Measurements from ENCODE around the gene PNCK.
"Not testable (repeated sequence)": the region's sequence is repeated elsewhere in the genome, so short reads cannot be mapped to it uniquely, and the experiment has no call there.

Gene PNCK

DNA sequence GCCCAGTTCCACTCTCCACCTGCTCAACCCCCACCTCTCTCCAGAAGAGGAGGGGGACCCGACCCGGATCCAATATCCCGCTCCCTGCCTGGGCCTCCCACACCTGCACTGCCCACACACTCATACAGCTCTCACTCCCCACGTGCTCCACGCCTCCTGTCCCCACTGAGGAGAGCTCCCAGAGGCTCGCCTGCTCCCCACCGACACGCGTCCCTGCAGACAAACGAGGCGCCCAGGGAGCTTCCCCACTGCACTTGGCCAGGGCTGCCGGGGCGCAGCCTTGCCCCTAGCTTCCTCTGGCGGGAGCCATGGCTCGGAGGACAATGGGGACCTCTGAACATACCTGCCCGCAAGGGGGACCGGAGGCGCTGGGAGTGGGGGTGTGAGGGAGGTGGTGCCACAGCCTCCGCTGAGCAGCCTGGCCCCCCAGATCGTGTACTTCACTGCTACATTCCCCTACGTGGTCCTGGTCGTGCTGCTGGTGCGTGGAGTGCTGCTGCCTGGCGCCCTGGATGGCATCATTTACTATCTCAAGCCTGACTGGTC, 19.1 kb upstream of the PNCK start:
- POLR2A ChIA-PET = no interaction called here
- DNase-seq (ENCODE audit: low read depth, low spot score) = no peak
- TF ChIP-seq CTCF (IDR thresholded peaks at IDR 0.05; ENCODE audit: insufficient read depth, low read length, missing control alignments) = no peak
- CTCF ChIA-PET = no interaction called here
- H3K4me3 ChIP-seq (ENCODE audit: low read depth, low read length) = no peak overlapping the region

GRCh38 chrX:153692003-153692402, 18.4 kb upstream of the PNCK start:
- TF ChIP-seq CTCF (IDR thresholded peaks at IDR 0.05; ENCODE audit: insufficient read depth, low read length, missing control alignments) = no peak
- ChIA-PET CTCF (no interaction called here), POLR2A (no interaction called here)
- no peak overlapping the region for H3K4me3 ChIP-seq (ENCODE audit: low read depth, low read length)
- DNase-seq (ENCODE audit: low read depth, low spot score) = no peak

GRCh38 chrX:153691032-153691827, 17.6 kb upstream of the PNCK start:
- CTCF ChIA-PET; H3K4me3 ChIP-seq (ENCODE audit: low read depth, low read length); DNase-seq (ENCODE audit: low read depth, low spot score); POLR2A ChIA-PET: not testable (repeated sequence)

GRCh38 chrX:153690466-153690865, 16.9 kb upstream of the PNCK start:
- CTCF ChIA-PET = no interaction called here

DNA sequence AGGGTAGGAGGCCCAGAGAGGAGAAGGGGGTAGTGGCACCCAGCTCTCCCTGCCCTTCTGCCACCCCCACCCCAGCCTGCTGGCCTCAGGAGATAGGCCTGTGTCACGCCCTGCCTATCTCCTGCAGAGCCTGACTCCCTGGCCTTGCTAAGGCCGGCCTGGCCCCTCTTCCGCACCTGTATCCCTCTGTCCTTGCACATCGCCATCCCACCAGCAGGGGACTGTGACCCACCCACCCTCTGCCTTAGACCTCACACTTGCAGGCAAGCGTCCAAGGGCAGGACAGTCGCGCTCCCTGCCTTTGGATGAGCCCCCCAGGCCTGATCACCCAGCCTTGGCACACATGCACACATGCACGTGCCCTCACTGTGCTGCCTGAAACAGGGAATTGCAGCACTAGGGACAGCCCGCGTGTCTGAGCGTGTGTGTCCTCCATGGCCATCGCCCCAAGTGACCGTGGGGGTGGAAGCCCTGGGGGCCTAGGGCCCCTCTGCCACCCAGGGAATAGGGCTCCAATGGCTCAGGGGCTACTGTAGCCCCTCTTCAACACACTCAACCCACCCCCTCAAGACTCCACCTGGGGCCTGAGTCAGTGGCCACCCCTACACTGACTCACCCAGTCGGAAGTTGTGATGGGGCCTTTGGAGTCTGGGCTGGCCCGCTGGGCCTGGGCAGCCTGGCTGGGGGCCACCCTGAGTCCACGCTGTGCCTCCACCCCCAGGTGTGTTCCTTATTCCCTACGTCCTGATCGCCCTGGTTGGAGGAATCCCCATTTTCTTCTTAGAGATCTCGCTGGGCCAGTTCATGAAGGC, 16.2 kb upstream of the PNCK start:
- no peak for TF ChIP-seq CTCF (IDR thresholded peaks at IDR 0.05; ENCODE audit: insufficient read depth, low read length, missing control alignments)
- ChIA-PET CTCF (no interaction called here), POLR2A (no interaction called here)
- H3K4me3 ChIP-seq (ENCODE audit: low read depth, low read length) = peak overlapping the region; percentile 58
- DNase-seq (ENCODE audit: low read depth, low spot score) = no peak

More at GRCh38 chrX:153690466-153690865, 16.9 kb upstream of the PNCK start:
- DNase-seq (ENCODE audit: low read depth, low spot score) = no peak
- no peak for TF ChIP-seq CTCF (IDR thresholded peaks at IDR 0.05; ENCODE audit: insufficient read depth, low read length, missing control alignments)
- no peak overlapping the region for H3K4me3 ChIP-seq (ENCODE audit: low read depth, low read length)
- POLR2A ChIA-PET = no interaction called here

DNA sequence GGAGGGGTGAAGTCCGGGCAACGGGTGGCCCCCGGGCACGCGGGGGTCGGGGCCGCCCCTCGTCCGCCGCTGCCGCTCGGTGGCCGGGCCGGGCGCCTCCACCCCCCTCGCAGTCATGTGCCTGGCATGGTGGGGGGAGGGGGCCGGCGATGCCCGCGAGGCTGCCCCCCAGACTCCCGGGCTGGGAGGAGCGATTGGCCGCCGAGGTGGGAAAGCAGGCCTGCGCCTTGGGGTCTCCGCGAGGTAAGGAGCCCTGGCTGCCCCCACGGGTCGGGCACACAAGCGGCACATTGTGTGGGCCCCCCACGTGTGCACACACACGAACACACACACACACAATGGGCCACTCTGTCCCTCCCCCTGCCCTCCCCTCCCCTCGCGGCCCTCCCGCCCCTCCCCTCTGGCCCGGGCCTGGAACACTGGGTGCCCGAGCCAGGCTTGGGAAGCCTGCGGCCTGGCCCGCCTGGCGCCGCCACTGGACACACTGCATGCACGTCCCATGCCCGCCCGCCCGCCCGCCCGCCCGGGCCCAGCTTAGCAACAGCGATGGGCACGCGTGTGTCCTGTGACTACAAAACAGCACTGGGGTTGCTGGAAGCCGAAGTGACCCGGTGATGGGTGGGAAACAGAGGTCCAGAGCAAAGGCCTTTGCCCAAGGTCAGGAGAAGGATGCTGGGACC, 15.4 kb upstream of the PNCK start:
- no peak for DNase-seq (ENCODE audit: low read depth, low spot score)
- peak overlapping the region; percentile 58 for H3K4me3 ChIP-seq (ENCODE audit: low read depth, low read length)
- POLR2A ChIA-PET = no interaction called here
- TF ChIP-seq CTCF (IDR thresholded peaks at IDR 0.05; ENCODE audit: insufficient read depth, low read length, missing control alignments) = no peak
- CTCF ChIA-PET = no interaction called here

All from AG04449 (cell line).